Panc1 (cell line): ENCODE measurements around the gene ARL2BP. TPM values are rescaled to one million over a fixed set of nuclear protein-coding genes. Genes with fewer than 3 reads are reported as not detected.

Experiments
- ATAC-seq: fragments of 200-7000 bp; cut with Tn5 transposase; 2 replicates; pipeline ENCODE4 v1.9.1; 2020; ENCODE audit warnings: mild to moderate bottlenecking, moderate library complexity
- BruUV-seq: library from RNA; stranded (reverse); fragments of 400-500 nt; replicated peaks from 2 replicates; lab custom pipeline; 2021; lab: Mats Ljungman, UMichigan
- CTCF ChIA-PET: fragments of 300-600 bp; sonication (Branson Sonifier 250); formaldehyde crosslinking; loops from one replicate; lab custom pipeline; 2022; ENCODE audit warnings: antibody characterized with exemption; lab: Charles Lee
- POLR2A ChIA-PET: fragments of 300-600 bp; sonication (Branson Sonifier 250); formaldehyde crosslinking; loops from one replicate; lab custom pipeline; 2022; ENCODE audit warnings: antibody characterized with exemption; lab: Charles Lee
- DNase-seq: peaks from one replicate; pipeline ENCODE4 v3.0.0-alpha.2; 2010; ENCODE audit warnings: low read depth, low spot score
- H3K27ac ChIP-seq: 2 replicates; pipeline ENCODE4 v1.5.1; 2011; ENCODE audit warnings: mild to moderate bottlenecking, low read length, inconsistent platforms
- H3K27me3 ChIP-seq: fragments of 200-500 bp; sonication (Bioruptor generic); 2 replicates; pipeline ENCODE4 v1.6.0; 2014; ENCODE audit warnings: low read length, inconsistent platforms; ENCODE audit not compliant: control insufficient read depth, insufficient read depth
- H3K36me3 ChIP-seq: fragments of 200-500 bp; sonication (Bioruptor generic); 2 replicates; pipeline ENCODE4 v1.5.1; 2014; ENCODE audit warnings: inconsistent platforms, mild to moderate bottlenecking, low read length, moderate library complexity; ENCODE audit not compliant: control insufficient read depth, insufficient read depth
- H3K4me1 ChIP-seq: 2 replicates; pipeline ENCODE4 v1.5.1; 2011; ENCODE audit warnings: inconsistent platforms, mild to moderate bottlenecking, low read length, moderate library complexity; ENCODE audit not compliant: control insufficient read depth, insufficient read depth
- H3K4me3 ChIP-seq, 2 experiments: 2 replicates each; pipeline ENCODE4 v1.5.1; 2011 to 2012; ENCODE audit warnings: low read depth in 2 of 2, low read length in 2 of 2, mild to moderate bottlenecking in 2 of 2, inconsistent platforms in 1 of 2, moderate library complexity in 1 of 2
- H3K9me3 ChIP-seq: fragments of 200-500 bp; sonication (Bioruptor generic); 2 replicates; pipeline ENCODE4 v1.5.1; 2014; ENCODE audit warnings: low read depth, mild to moderate bottlenecking, inconsistent platforms, low read length, moderate library complexity; ENCODE audit not compliant: control insufficient read depth, insufficient read depth
- CTCF ChIP-seq: fragments of 450-650 bp; IDR thresholded peaks from 2 replicates; pipeline ENCODE4 v1.5.1; 2017; ENCODE audit warnings: mild to moderate bottlenecking
- POLR2AphosphoS5 ChIP-seq: IDR thresholded peaks from 2 replicates; pipeline ENCODE4 v1.6.1; 2012; ENCODE audit warnings: mild to moderate bottlenecking, low read depth, low read length, moderate library complexity
- REST ChIP-seq, 2 experiments: IDR thresholded peaks; 2 replicates each; pipeline ENCODE4 v1.6.1; 2011 to 2012; ENCODE audit warnings: low read depth in 2 of 2, control low read depth in 1 of 2, low read length in 1 of 2, mild to moderate bottlenecking in 1 of 2, moderate library complexity in 1 of 2; ENCODE audit not compliant: insufficient read depth in 1 of 2
- SIN3A ChIP-seq: IDR thresholded peaks from 2 replicates; pipeline ENCODE4 v1.6.1; 2012; ENCODE audit warnings: low read depth, mild to moderate bottlenecking, low read length, moderate library complexity, borderline replicate concordance; ENCODE audit not compliant: insufficient read depth
- TCF7L2 ChIP-seq: IDR thresholded peaks from 2 replicates; pipeline ENCODE4 v1.6.1; 2011; ENCODE audit warnings: mild to moderate bottlenecking, low read depth, low read length, inconsistent platforms
- in situ Hi-C: cut with HindIII; loops from 2 replicates; pipeline ENCODE4 v1.10.0; 2016; ENCODE audit warnings: low sequenced_read_pairs, low pct_unique_long_range_greater_than_20kb
- intact Hi-C: fragments of 100-400 bp; cut with micrococcal nuclease; formaldehyde crosslinking; loops from one replicate; pipeline ENCODE4 v1.10.0; 2022; ENCODE audit not compliant: unreplicated experiment
- total RNA-seq: library from RNA; stranded (reverse); gene quantifications from one replicate; pipeline ENCODE4 v1.2.1, GENCODE V29; 2021; ENCODE audit not compliant: unreplicated experiment

ARL2BP gene
- total RNA-seq, 1 experiment from 2014 or later, result 47.7 TPM

GRCh38 chr16:57301126-57301817 is 56.2 kb downstream of the ARL2BP start:
- H3K36me3 ChIP-seq, result no peaks in the 10 kb centered on the region
- ChIA-PET CTCF (interaction anchor here (1.4 to 2.2 kb wide), 3 partner anchors 116 to 121 kb away, joined by 3 to 16 read pairs (median 4); no protein-coding TSS in a partner anchor), POLR2A (no interaction called here)
- H3K9me3 ChIP-seq, result no peaks in the 10 kb centered on the region
- no peak overlapping the region for H3K4me3 ChIP-seq
- no peak overlapping the region for H3K27ac ChIP-seq
- no peak for ATAC-seq
- BruUV-seq, result no TSS peak
- TF ChIP-seq CTCF, result no peak
- TF ChIP-seq SIN3A, result no peak
- no peak for TF ChIP-seq POLR2AphosphoS5
- TF ChIP-seq TCF7L2, result no peak
- no peak for TF ChIP-seq REST (IDR thresholded peaks at IDR 0.05; ENCODE audit: insufficient read depth in 1 of 2, low read depth in 2 of 2, low read length in 1 of 2)
- no peaks in the 10 kb centered on the region for H3K27me3 ChIP-seq
- peaks cover 4% of the 10 kb centered on the region; the same call in 1 of the 2 replicates for H3K4me1 ChIP-seq
- intact Hi-C loops (loop anchor here (5.0 kb wide), 2 partner anchors 71 to 216 kb away; partner anchors contain the start of gene CX3CL1), in situ Hi-C loops (no loop called here)
- DNase-seq, result no peak

Other genes with a start within 250 kb of the ARL2BP start
- 43.4 TPM for gene CPNE2, start 152.7 kb upstream of the ARL2BP start, total RNA-seq
- gene PSME3IP1, start 59.2 kb upstream of the ARL2BP start, total RNA-seq, result 67.6 TPM
- 29.4 TPM for gene RSPRY1, start 58.9 kb upstream of the ARL2BP start, total RNA-seq
- gene PLLP, start 39.4 kb downstream of the ARL2BP start, total RNA-seq, result 0.72 TPM
- 0.39 TPM for gene CCL22, start 113.5 kb downstream of the ARL2BP start, total RNA-seq
- 21.8 TPM for gene CX3CL1, start 127.2 kb downstream of the ARL2BP start, total RNA-seq
- gene CCL17, start 159.5 kb downstream of the ARL2BP start, total RNA-seq, result not detected
- gene CIAPIN1, start 202.1 kb downstream of the ARL2BP start, total RNA-seq, result 64.0 TPM
- 48.5 TPM for gene COQ9, start 202.2 kb downstream of the ARL2BP start, total RNA-seq
- gene POLR2C, start 217.4 kb downstream of the ARL2BP start, total RNA-seq, result 53.9 TPM
- gene DOK4, start 241.2 kb downstream of the ARL2BP start, total RNA-seq, result 6.8 TPM